NB4 (cell line): ENCODE measurements around the gene FUS.

ENCODE experiments used
- DNase-seq: peaks from one replicate; pipeline ENCODE4 v3.0.0; 2010; ENCODE audit warnings: low read depth
- H3K4me3 ChIP-seq: one replicate; pipeline ENCODE4 v1.5.1; 2011; ENCODE audit warnings: mild to moderate bottlenecking, low read depth, low read length, moderate library complexity
- CTCF ChIP-seq: IDR thresholded peaks from one replicate; pipeline ENCODE4 v1.5.1; 2012; ENCODE audit warnings: low read depth, low read length
- MAX ChIP-seq: IDR thresholded peaks from 2 replicates; pipeline ENCODE4 v1.6.1; 2011; ENCODE audit warnings: low read depth, low read length
- MYC ChIP-seq: IDR thresholded peaks from 2 replicates; pipeline ENCODE4 v1.6.1; 2011; ENCODE audit warnings: low read depth, low read length
- POLR2A ChIP-seq: IDR thresholded peaks from 2 replicates; pipeline ENCODE4 v1.6.1; 2011; ENCODE audit warnings: mild to moderate bottlenecking; ENCODE audit not compliant: insufficient read length; ENCODE audit errors: extremely low read depth

FUS gene

GRCh38 chr16:31200821-31201568 lies 21.1 kb downstream of the FUS start:
- peak; percentile 38 for TF ChIP-seq POLR2A
- TF ChIP-seq MYC: peak; percentile 37; the same call in 1 of the 2 replicates
- TF ChIP-seq CTCF: peak; percentile 20
- TF ChIP-seq MAX: 0 out of 2 replicates have a peak, but pooled peaks have one; percentile 12
- peak overlapping the region; percentile 83 for H3K4me3 ChIP-seq
- peak; percentile 88 for DNase-seq

GRCh38 chr16:31201582-31202413 lies 21.9 kb downstream of the FUS start:
- TF ChIP-seq MYC (peak; percentile 74), CTCF (no peak), POLR2A (peak; percentile 45), MAX (peak; percentile 35)
- H3K4me3 ChIP-seq: peak overlapping the region; percentile 83
- peak; percentile 90 for DNase-seq

- TF ChIP-seq MAX (peak; percentile 7; the same call in 1 of the 2 replicates), POLR2A (peak; percentile 42), CTCF (no peak)
- peak; percentile 87 for DNase-seq
Measured at GRCh38 chr16:31202414-31203375, 22.8 kb downstream of the FUS start, which contains the start of gene PYCARD. Gene PYCARD (minus strand): TSS chr16:31202760. CDS start chr16:31202690, 70 bp downstream.

GRCh38 chr16:31204871-31205666 lies 25.1 kb downstream of the FUS start:
- TF ChIP-seq MAX: no peak
- no peak for TF ChIP-seq POLR2A
- no peak for TF ChIP-seq MYC
- no peak for TF ChIP-seq CTCF
- DNase-seq: no peak
- no peak overlapping the region for H3K4me3 ChIP-seq

More at GRCh38 chr16:31202414-31203375, 22.8 kb downstream of the FUS start, which contains the start of gene PYCARD:
- peak within 1 kb of the TSS; percentile 83 for H3K4me3 ChIP-seq

GRCh38 chr16:31206776-31207175 lies 26.8 kb downstream of the FUS start:
- TF ChIP-seq MAX: no peak
- TF ChIP-seq MYC: no peak
- TF ChIP-seq CTCF: no peak
- TF ChIP-seq POLR2A: no peak
- H3K4me3 ChIP-seq: no peak overlapping the region
- no peak for DNase-seq
